Endothelial cell of umbilical vein (primary cell): ENCODE measurements around the gene DTX4. TPM values are rescaled to one million over a fixed set of nuclear protein-coding genes. Genes with fewer than 3 reads are reported as not detected.

ENCODE experiments used
- BruUV-seq: library from RNA; stranded (reverse); fragments of 400-500 nt; replicated peaks from 2 replicates; lab custom pipeline; 2021; lab: Mats Ljungman, UMichigan
- CTCF ChIA-PET: fragments of 300-600, 350-600 bp; sonication (Branson Sonifier 250); formaldehyde crosslinking; loops from one replicate; lab custom pipeline; 2021; ENCODE audit warnings: antibody characterized with exemption, inconsistent platforms; lab: Charles Lee
- POLR2A ChIA-PET: fragments of 300-600, 350-600 bp; sonication (Branson Sonifier 250); formaldehyde crosslinking; loops from one replicate; lab custom pipeline; 2021; ENCODE audit warnings: antibody characterized with exemption, inconsistent platforms; lab: Charles Lee
- DNase-seq: peaks from one replicate; pipeline ENCODE4 v3.0.0-alpha.2; 2011; ENCODE audit warnings: low read depth, low spot score
- FAIRE-seq: peaks from 2 replicates; lab custom pipeline; 2011; peaks lifted over from hg19 to GRCh38; lab: Jason Lieb, UNC
- H2AFZ ChIP-seq: 2 replicates; pipeline ENCODE4 v1.6.0; 2012; ENCODE audit warnings: low read depth, low read length, control low read depth, inconsistent platforms
- H3K27ac ChIP-seq: 2 replicates; pipeline ENCODE4 v1.5.1; 2011; ENCODE audit warnings: low read depth, mild to moderate bottlenecking, control low read depth, low read length, moderate library complexity; ENCODE audit not compliant: insufficient read depth
- H3K27me3 ChIP-seq, 2 experiments: 2 replicates each; pipeline versions ENCODE4 v1.6.0 to v1.6.1; 2011; ENCODE audit warnings: low read length in 2 of 2, mixed read lengths in 1 of 2; ENCODE audit not compliant: control insufficient read depth in 2 of 2, insufficient read depth in 2 of 2
- H3K36me3 ChIP-seq, 2 experiments: 2 replicates in 1 of 2; 3 replicates in 1 of 2; pipeline ENCODE4 v1.5.1; 2011; ENCODE audit warnings: low read length in 2 of 2, mild to moderate bottlenecking in 1 of 2, moderate library complexity in 1 of 2; ENCODE audit not compliant: control insufficient read depth in 2 of 2, insufficient read depth in 2 of 2; ENCODE audit errors: extremely low read depth in 1 of 2
- H3K4me1 ChIP-seq: 3 replicates; pipeline ENCODE4 v1.5.1; 2011; ENCODE audit warnings: mild to moderate bottlenecking, low read length; ENCODE audit not compliant: control insufficient read depth, insufficient read depth; ENCODE audit errors: extremely low read depth
- H3K4me2 ChIP-seq: 2 replicates; pipeline ENCODE4 v1.6.1; 2011; ENCODE audit warnings: low read length, control low read depth, mixed read lengths; ENCODE audit not compliant: insufficient read depth
- H3K4me3 ChIP-seq, 3 experiments: fragments of 200-600 bp in 1 of 3; sonication (generic), shearing (Covaris generic) in 1 of 3; replicated peaks in 1 of 3; 2 replicates each; pipeline ENCODE4 v1.5.1; 2011 to 2016; ENCODE audit warnings: control low read depth in 3 of 3, low read length in 3 of 3, mild to moderate bottlenecking in 2 of 3, inconsistent platforms in 1 of 3, low read depth in 1 of 3, moderate library complexity in 1 of 3; ENCODE audit not compliant: insufficient read depth in 1 of 3
- H3K79me2 ChIP-seq: 2 replicates; pipeline ENCODE4 v1.6.0; 2012; ENCODE audit warnings: low read length, inconsistent platforms; ENCODE audit not compliant: control insufficient read depth, insufficient read depth
- H3K9ac ChIP-seq: replicated peaks from 2 replicates; pipeline ENCODE3; 2011; ENCODE audit warnings: low read length, control low read depth; ENCODE audit not compliant: insufficient read depth; ENCODE audit errors: extremely low read depth
- H3K9me1 ChIP-seq: replicated peaks from 3 replicates; pipeline ENCODE4 v1.6.0; 2011; ENCODE audit warnings: mild to moderate bottlenecking, low read length; ENCODE audit not compliant: control insufficient read depth, insufficient read depth; ENCODE audit errors: extremely low read depth
- H3K9me3 ChIP-seq: replicated peaks from 2 replicates; pipeline ENCODE4 v1.5.1; 2012; ENCODE audit warnings: low read length, inconsistent platforms; ENCODE audit not compliant: control insufficient read depth, insufficient read depth
- H4K20me1 ChIP-seq: replicated peaks from 2 replicates; pipeline ENCODE3; 2011; ENCODE audit warnings: mild to moderate bottlenecking, low read length; ENCODE audit not compliant: control insufficient read depth, insufficient read depth; ENCODE audit errors: extremely low read depth
- CTCF ChIP-seq, 2 donors: IDR thresholded peaks; 1 replicate in 1 of 2; 2 replicates in 1 of 2; pipeline ENCODE4 v1.5.1; 2011; ENCODE audit warnings: low read length in 2 of 2, mild to moderate bottlenecking in 2 of 2, moderate library complexity in 2 of 2, control low read depth in 1 of 2, inconsistent platforms in 1 of 2, low read depth in 1 of 2; ENCODE audit not compliant: insufficient read depth in 1 of 2; ENCODE audit errors: extremely low read depth in 1 of 2
- EZH2 ChIP-seq: IDR thresholded peaks from 2 replicates; pipeline ENCODE4 v1.6.1; 2012; ENCODE audit warnings: borderline replicate concordance, low read depth, mild to moderate bottlenecking, moderate library complexity, low read length, inconsistent platforms; ENCODE audit not compliant: severe bottlenecking
- FOS ChIP-seq: IDR thresholded peaks from 2 replicates; pipeline ENCODE4 v1.6.1; 2011; ENCODE audit warnings: mild to moderate bottlenecking, low read length, moderate library complexity, borderline replicate concordance; ENCODE audit not compliant: insufficient read depth
- GATA2 ChIP-seq: IDR thresholded peaks from 2 replicates; pipeline ENCODE4 v1.7.0; 2011; ENCODE audit warnings: low read depth, mild to moderate bottlenecking, moderate library complexity, mixed read lengths, low read length; ENCODE audit not compliant: insufficient read length, insufficient read depth
- JUN ChIP-seq: IDR thresholded peaks from 2 replicates; pipeline ENCODE4 v1.6.1; 2011; ENCODE audit warnings: borderline replicate concordance, low read depth; ENCODE audit not compliant: insufficient read length, insufficient read depth
- MYC ChIP-seq: IDR thresholded peaks from one replicate; pipeline ENCODE4 v1.6.1; 2011; ENCODE audit warnings: mild to moderate bottlenecking, low read depth, low read length
- POLR2A ChIP-seq: IDR thresholded peaks from 2 replicates; pipeline ENCODE4 v1.6.1; 2012; ENCODE audit warnings: low read depth, mild to moderate bottlenecking, control low read depth, low read length
- POLR2AphosphoS5 ChIP-seq: IDR thresholded peaks from 2 replicates; pipeline ENCODE4 v1.6.1; 2012; ENCODE audit warnings: low read depth, mild to moderate bottlenecking, control low read depth, low read length, moderate library complexity; ENCODE audit not compliant: insufficient read depth
- dilution Hi-C: fragments of 300-500 bp; cut with MboI; formaldehyde crosslinking; loops from one replicate; pipeline ENCODE4 v1.15.0; 2019; ENCODE audit warnings: low sequenced_read_pairs; ENCODE audit not compliant: extremely low pct_ligation_motif_present
- intact Hi-C: fragments of 100-400 bp; cut with micrococcal nuclease; formaldehyde crosslinking; loops from one replicate; pipeline ENCODE4 v1.10.0; 2022
- polyA plus RNA-seq, 4 experiments: library from polyadenylated mRNA; depleted of rRNA in 3 of 4; stranded (reverse) in 3 of 4; unstranded in 1 of 4; fragments of >200 nt; gene quantifications; 2 replicates each; pipeline versions ENCODE4 v1.2.1 to v1.2.3, GENCODE V29; 2011 to 2012; ENCODE audit warnings: missing spikeins in 1 of 4
- total RNA-seq: library from RNA; stranded (reverse); gene quantifications from 2 replicates; pipeline ENCODE4 v1.2.3, GENCODE V29; 2021
- TF ChIP-seq, protein P1 (sequence below): IDR thresholded peaks from 2 replicates; pipeline ENCODE4 v1.6.1; 2011; ENCODE audit not compliant: insufficient read depth, insufficient read length

Gene DTX4
- total and polyA plus RNA-seq, 2 donors (not counting 3 experiments of a cell fraction or from before 2014, with no cell fraction given), result 0.08 to 0.91 TPM

- dilution Hi-C loops (no loop called here), intact Hi-C loops (no loop called here)
- Histone ChIP-seq H3K9me1 (no peaks in the 10 kb centered on the region), H3K4me1 (no peaks in the 10 kb centered on the region), H3K27me3 (peaks cover 3% of the 10 kb centered on the region in 2 experiments), H3K4me2 (no peak overlapping the region), H3K79me2 (no peaks in the 10 kb centered on the region), H2AFZ (no peak overlapping the region), H4K20me1 (no peaks in the 10 kb centered on the region), H3K27ac (no peak overlapping the region), H3K9me3 (no peaks in the 10 kb centered on the region), H3K36me3 (no peaks in the 10 kb centered on the region), H3K9ac (no peak overlapping the region), H3K4me3 (no peak overlapping the region)
- CTCF ChIA-PET, result interaction anchor here (7.5 kb wide), 1 partner anchor 29 kb away, joined by 143 read pairs; the partner anchor contains the start of gene DTX4
- DNase-seq (no peak), FAIRE-seq (no peak)
- BruUV-seq, result no TSS peak
- TF ChIP-seq CTCF (IDR thresholded peaks at IDR 0.05; ENCODE audit: extremely low read depth in 1 of 2, insufficient read depth in 1 of 2, low read depth in 1 of 2, low read length in 2 of 2) (no peak), POLR2A (no peak), EZH2 (no peak), FOS (no peak), POLR2AphosphoS5 (no peak), JUN (no peak), GATA2 (no peak), MYC (no peak)
- TF ChIP-seq, protein P1, sequence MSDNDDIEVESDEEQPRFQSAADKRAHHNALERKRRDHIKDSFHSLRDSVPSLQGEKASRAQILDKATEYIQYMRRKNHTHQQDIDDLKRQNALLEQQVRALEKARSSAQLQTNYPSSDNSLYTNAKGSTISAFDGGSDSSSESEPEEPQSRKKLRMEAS, result no peak
- POLR2A ChIA-PET, result no interaction called here
These were observed 27.9 kb downstream of the DTX4 start for GRCh38 chr11:59199546-59200422.
